ENCODE data around the gene LAMB2.

- TF ChIP-seq POLR2A (IDR thresholded peaks at IDR 0.05) (no peak), CTCF (IDR thresholded peaks at IDR 0.05) (no peak)
These were observed 30.8 kb upstream of the LAMB2 start for GRCh38 chr3:49163609-49164008.

Data from Peyer's patch (tissue), 4 donors.